HEK293 (cell line): Measurements from ENCODE around the gene TIMM10B.

ENCODE experiments used
- CTCF ChIA-PET: fragments of 350-600 bp; formaldehyde crosslinking; extraction: SDS; loops from one replicate; lab custom pipeline; 2021; ENCODE audit warnings: antibody characterized with exemption; lab: Yijun Ruan, JAX
- POLR2A ChIA-PET: fragments of 300-600 bp; formaldehyde crosslinking; extraction: SDS; loops from one replicate; lab custom pipeline; 2020; ENCODE audit warnings: antibody characterized with exemption, inconsistent platforms; lab: Yijun Ruan, JAX
- H3K27ac ChIP-seq: fragments of 200-500 bp; sonication (Bioruptor generic); 2 replicates; pipeline ENCODE4 v1.5.1; 2014; ENCODE audit warnings: low read depth, low read length, control low read depth, inconsistent platforms; ENCODE audit errors: extremely low read depth
- H3K36me3 ChIP-seq, 2 experiments: fragments of 200-500 bp in 1 of 2; sonication (Bioruptor generic) in 1 of 2; 1 replicate in 1 of 2; 2 replicates in 1 of 2; pipeline ENCODE4 v1.5.1; 2014 to 2017; ENCODE audit warnings: inconsistent platforms in 2 of 2, low read length in 2 of 2; ENCODE audit not compliant: control insufficient read depth in 2 of 2, insufficient read depth in 1 of 2
- H3K4me1 ChIP-seq: fragments of 200-500 bp; sonication (Bioruptor generic); 2 replicates; pipeline ENCODE4 v1.5.1; 2014; ENCODE audit warnings: mild to moderate bottlenecking, low read length, inconsistent platforms; ENCODE audit not compliant: control insufficient read depth, insufficient read depth
- H3K4me3 ChIP-seq: 2 replicates; pipeline ENCODE4 v1.5.1; 2011; ENCODE audit warnings: low read depth, mild to moderate bottlenecking, control low read depth, low read length, moderate library complexity
- H3K9me3 ChIP-seq: fragments of 200-500 bp; sonication (Bioruptor generic); 2 replicates; pipeline ENCODE4 v1.5.1; 2014; ENCODE audit warnings: low read depth, low read length, inconsistent platforms; ENCODE audit not compliant: control insufficient read depth, insufficient read depth
- GLIS1 ChIP-seq: fragments of 450-650 bp; formaldehyde crosslinking; IDR thresholded peaks from 2 replicates; pipeline ENCODE4 v1.5.1; 2016; ENCODE audit warnings: missing biosample characterization, missing genetic modification characterization
- HOXC10 ChIP-seq: sonication (generic); formaldehyde crosslinking; IDR thresholded peaks from 2 replicates; pipeline ENCODE4 v1.8.1; 2023; ENCODE audit warnings: mild to moderate bottlenecking, missing genetic modification reagents
- HOXD13 ChIP-seq: sonication (generic); formaldehyde crosslinking; IDR thresholded peaks from 2 replicates; pipeline ENCODE4 v1.8.0; 2022; ENCODE audit warnings: missing genetic modification reagents, borderline replicate concordance
- KLF16 ChIP-seq: fragments of 450-650 bp; formaldehyde crosslinking; IDR thresholded peaks from 2 replicates; pipeline ENCODE4 v1.5.1; 2017; ENCODE audit warnings: missing biosample characterization, missing genetic modification characterization
- ZBTB20 ChIP-seq: fragments of 450-650 bp; formaldehyde crosslinking; IDR thresholded peaks from 2 replicates; pipeline ENCODE4 v1.5.1; 2016; ENCODE audit warnings: missing biosample characterization, missing genetic modification characterization
- ZNF148 ChIP-seq: fragments of 450-650 bp; formaldehyde crosslinking; IDR thresholded peaks from 2 replicates; pipeline ENCODE4 v1.5.0; 2017; ENCODE audit warnings: missing biosample characterization, missing genetic modification characterization, borderline replicate concordance
- ZNF175 ChIP-seq: fragments of 450-650 bp; formaldehyde crosslinking; IDR thresholded peaks from 2 replicates; pipeline ENCODE4 v1.5.1; 2016; ENCODE audit warnings: missing biosample characterization, missing genetic modification characterization
- ZNF248 ChIP-seq: fragments of 450-650 bp; formaldehyde crosslinking; IDR thresholded peaks from 2 replicates; pipeline ENCODE4 v1.5.1; 2017; ENCODE audit warnings: missing biosample characterization, missing genetic modification characterization
- ZNF350 ChIP-seq: fragments of 450-650 bp; formaldehyde crosslinking; IDR thresholded peaks from 2 replicates; pipeline ENCODE4 v1.5.0; 2017; ENCODE audit warnings: missing biosample characterization, mild to moderate bottlenecking, missing genetic modification characterization
- ZNF362 ChIP-seq: fragments of 450-650 bp; formaldehyde crosslinking; IDR thresholded peaks from 2 replicates; pipeline ENCODE4 v1.5.1; 2016; ENCODE audit warnings: missing biosample characterization, missing genetic modification characterization
- ZNF423 ChIP-seq: fragments of 450-650 bp; formaldehyde crosslinking; IDR thresholded peaks from 2 replicates; pipeline ENCODE4 v1.5.1; 2016; ENCODE audit warnings: missing biosample characterization, missing genetic modification characterization
- ZNF626 ChIP-seq: fragments of 450-650 bp; sonication (Bioruptor Pico); formaldehyde crosslinking; IDR thresholded peaks from 2 replicates; pipeline ENCODE4 v1.5.1; 2018; ENCODE audit warnings: missing biosample characterization, missing genetic modification characterization, inconsistent platforms
- ZNF707 ChIP-seq: fragments of 450-650 bp; formaldehyde crosslinking; IDR thresholded peaks from 2 replicates; pipeline ENCODE4 v1.5.1; 2016; ENCODE audit warnings: missing biosample characterization, missing genetic modification characterization
- ZNF747 ChIP-seq: fragments of 450-650 bp; formaldehyde crosslinking; IDR thresholded peaks from 2 replicates; pipeline ENCODE4 v1.5.1; 2016; ENCODE audit warnings: missing biosample characterization, missing genetic modification characterization
- ZNF830 ChIP-seq: fragments of 450-650 bp; IDR thresholded peaks from 2 replicates; pipeline ENCODE4 v1.5.0; 2018; ENCODE audit warnings: missing biosample characterization, missing genetic modification characterization, low read depth, mild to moderate bottlenecking, moderate library complexity
- TF ChIP-seq, protein P1 (sequence below): fragments of 450-650 bp; formaldehyde crosslinking; IDR thresholded peaks from 2 replicates; pipeline ENCODE4 v1.5.1; 2016; ENCODE audit warnings: missing biosample characterization, missing genetic modification characterization, low read depth
- TF ChIP-seq, protein P2 (sequence below): fragments of 450-650 bp; formaldehyde crosslinking; IDR thresholded peaks from 2 replicates; pipeline ENCODE4 v1.5.1; 2016; ENCODE audit warnings: missing biosample characterization, missing genetic modification characterization

TIMM10B gene

GRCh38 chr11:6472934-6473333 lies 8.4 kb upstream of the TIMM10B start:
- H3K4me3 ChIP-seq = peak overlapping the region; percentile 74
- ChIA-PET CTCF (interaction anchor here (1.1 to 6.3 kb wide), 3 partner anchors 30 to 94 kb away, joined by 3 to 27 read pairs (median 5); no protein-coding TSS in a partner anchor), POLR2A (interaction anchor here (0.7 to 2.3 kb wide), 5 partner anchors 9 to 94 kb away, joined by 3 to 9 read pairs (median 7); partner anchors contain the start of genes APBB1, ARFIP2, SMPD1 and TIMM10B)
- no peak for TF ChIP-seq ZNF830 (tag by site-specific recombination)
- no peak for TF ChIP-seq ZNF248 (tag by site-specific recombination)
- TF ChIP-seq ZNF350 = no peak
- no peak for TF ChIP-seq ZNF626 (tag by site-specific recombination)
- no peak for TF ChIP-seq ZNF707 (tag by site-specific recombination)
- TF ChIP-seq ZNF148 = no peak
- TF ChIP-seq, protein P1, sequence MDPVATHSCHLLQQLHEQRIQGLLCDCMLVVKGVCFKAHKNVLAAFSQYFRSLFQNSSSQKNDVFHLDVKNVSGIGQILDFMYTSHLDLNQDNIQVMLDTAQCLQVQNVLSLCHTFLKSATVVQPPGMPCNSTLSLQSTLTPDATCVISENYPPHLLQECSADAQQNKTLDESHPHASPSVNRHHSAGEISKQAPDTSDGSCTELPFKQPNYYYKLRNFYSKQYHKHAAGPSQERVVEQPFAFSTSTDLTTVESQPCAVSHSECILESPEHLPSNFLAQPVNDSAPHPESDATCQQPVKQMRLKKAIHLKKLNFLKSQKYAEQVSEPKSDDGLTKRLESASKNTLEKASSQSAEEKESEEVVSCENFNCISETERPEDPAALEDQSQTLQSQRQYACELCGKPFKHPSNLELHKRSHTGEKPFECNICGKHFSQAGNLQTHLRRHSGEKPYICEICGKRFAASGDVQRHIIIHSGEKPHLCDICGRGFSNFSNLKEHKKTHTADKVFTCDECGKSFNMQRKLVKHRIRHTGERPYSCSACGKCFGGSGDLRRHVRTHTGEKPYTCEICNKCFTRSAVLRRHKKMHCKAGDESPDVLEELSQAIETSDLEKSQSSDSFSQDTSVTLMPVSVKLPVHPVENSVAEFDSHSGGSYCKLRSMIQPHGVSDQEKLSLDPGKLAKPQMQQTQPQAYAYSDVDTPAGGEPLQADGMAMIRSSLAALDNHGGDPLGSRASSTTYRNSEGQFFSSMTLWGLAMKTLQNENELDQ (tag by site-specific recombination) = no peak
- TF ChIP-seq ZNF423 = no peak
- no peak for TF ChIP-seq ZNF362 (tag by site-specific recombination)
- no peak for TF ChIP-seq ZNF747 (tag by site-specific recombination)
- no peak for TF ChIP-seq KLF16 (tag by site-specific recombination)
- TF ChIP-seq HOXC10 (CRISPR knock-in tag) = no peak
- no peak for TF ChIP-seq ZBTB20 (tag by site-specific recombination)
- no peak for TF ChIP-seq GLIS1 (tag by site-specific recombination)
- TF ChIP-seq, protein P2, sequence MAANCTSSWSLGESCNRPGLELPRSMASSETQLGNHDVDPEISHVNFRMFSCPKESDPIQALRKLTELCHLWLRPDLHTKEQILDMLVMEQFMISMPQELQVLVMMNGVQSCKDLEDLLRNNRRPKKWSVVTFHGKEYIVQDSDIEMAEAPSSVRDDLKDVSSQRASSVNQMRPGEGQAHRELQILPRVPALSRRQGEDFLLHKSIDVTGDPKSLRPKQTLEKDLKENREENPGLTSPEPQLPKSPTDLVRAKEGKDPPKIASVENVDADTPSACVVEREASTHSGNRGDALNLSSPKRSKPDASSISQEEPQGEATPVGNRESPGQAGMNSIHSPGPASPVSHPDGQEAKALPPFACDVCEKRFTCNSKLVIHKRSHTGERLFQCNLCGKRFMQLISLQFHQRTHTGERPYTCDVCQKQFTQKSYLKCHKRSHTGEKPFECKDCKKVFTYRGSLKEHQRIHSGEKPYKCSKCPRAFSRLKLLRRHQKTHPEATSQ = no peak
- TF ChIP-seq ZNF175 = no peak
- TF ChIP-seq HOXD13 (CRISPR knock-in tag) = no peak
- no peaks in the 10 kb centered on the region for H3K9me3 ChIP-seq
- H3K36me3 ChIP-seq = peaks cover 0 to 19% of the 10 kb centered on the region in 2 experiments; a peak in 1 of 3 replicates
- H3K27ac ChIP-seq = no peak overlapping the region
- H3K4me1 ChIP-seq = no peaks in the 10 kb centered on the region
